NCI-H2029 treated with DMSO at 0.1 percent for 48 hours (cell line): ENCODE data around the gene SCIMP.
"Not testable (repeated sequence)": the region's sequence is repeated elsewhere in the genome, so short reads cannot be mapped to it uniquely, and the experiment has no call there.

ENCODE experiments used
- DNase-seq: peaks from one replicate; lab custom pipeline; 2025; lab: John Stamatoyannopoulos, UW

SCIMP gene

GRCh38 chr17:5237541-5238016, 2.9 kb upstream of the SCIMP start:
- peak; percentile 19 for DNase-seq

DNA sequence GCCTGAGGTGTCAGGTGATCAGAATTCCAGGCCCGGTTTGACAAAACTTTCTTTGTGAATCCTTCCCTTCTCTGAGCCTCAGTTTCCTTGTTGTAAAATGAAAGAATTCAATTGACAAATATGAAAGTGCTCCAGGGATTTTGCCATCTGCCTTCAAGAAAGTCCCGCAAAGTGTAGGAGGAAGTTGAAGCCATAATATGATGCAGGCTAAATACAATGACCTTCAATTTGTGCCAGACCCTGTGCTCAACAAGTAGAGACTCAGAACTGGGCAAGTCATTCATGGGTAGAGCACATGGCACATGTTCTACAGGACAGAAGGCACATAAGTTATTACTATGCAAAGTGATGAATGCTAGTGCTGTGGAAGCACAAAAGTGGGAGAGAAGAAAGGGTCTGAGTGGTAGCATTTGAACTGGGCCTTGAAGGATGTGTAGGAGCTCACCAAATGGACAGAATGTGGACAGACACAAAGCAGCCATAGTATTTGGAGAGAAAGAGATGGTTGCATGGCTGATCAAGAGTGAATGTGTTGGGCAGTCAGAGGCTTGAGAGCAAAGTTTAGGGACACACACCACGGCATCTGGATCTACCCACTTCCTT, 2.4 kb upstream of the SCIMP start:
- DNase-seq: no peak

- not testable (repeated sequence) for DNase-seq
These were observed 1.2 kb downstream of the SCIMP start for GRCh38 chr17:5233492-5233891.

- no peak for DNase-seq
These were observed 7.5 kb downstream of the SCIMP start for GRCh38 chr17:5226940-5227878.

DNA sequence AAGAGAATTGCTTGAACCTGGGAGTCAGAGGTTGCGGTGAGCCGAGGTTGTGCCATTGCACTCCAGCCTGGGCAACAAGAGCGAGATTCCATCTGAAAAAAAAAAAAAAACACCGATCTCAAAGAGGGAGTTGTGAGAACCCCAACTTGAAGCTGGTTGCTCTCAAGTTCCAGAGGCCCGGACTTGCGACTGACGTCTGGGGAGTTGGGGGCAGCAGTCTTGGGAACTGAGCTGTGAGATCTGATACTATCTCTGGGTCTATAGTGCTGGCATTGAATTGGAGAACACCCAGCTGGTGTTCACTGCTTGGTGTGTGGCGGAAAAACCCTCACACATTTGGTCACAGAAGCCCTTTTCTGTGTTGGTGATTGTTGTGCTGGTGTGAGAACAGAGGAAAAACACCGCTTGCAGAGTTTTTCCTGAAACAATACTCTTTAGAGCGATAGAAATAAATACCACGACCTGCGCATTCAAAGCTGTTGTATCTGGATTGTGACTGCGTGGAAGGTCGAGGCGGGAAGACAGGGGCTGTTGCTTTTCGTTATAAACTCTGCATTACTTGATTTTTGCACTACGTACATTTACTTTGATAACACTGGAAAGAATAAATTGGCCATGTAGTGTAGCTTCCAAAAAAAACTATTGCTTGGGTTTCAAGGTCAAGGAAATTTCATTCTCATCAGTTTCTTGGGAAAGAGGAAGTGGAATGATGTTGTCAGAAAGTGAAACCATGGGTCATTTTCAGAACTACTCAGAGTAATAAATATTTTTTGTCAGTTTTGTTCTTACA, 8.8 kb downstream of the SCIMP start:
- DNase-seq: no peak

DNA sequence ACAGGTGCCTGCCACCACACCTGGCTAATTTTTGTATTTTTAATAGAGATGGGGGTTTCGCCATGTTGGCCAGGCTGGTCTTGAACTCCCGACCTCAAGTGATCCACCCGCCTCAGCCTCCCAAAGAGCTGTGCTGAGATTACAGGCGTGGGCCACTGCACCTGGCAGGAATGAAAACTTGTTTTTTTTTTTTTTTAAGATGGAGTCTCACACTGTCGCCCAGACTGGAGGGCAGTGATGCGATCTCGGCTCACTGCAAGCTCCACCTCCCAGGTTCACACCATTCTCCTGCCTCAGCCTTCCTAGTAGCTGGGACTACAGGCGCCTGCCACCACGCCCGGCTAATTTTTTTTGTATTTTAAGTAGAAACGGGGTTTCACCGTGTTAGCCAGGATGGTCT, 12.7 kb downstream of the SCIMP start:
- not testable (repeated sequence) for DNase-seq

GRCh38 chr17:5220074-5220473, 14.6 kb downstream of the SCIMP start:
- no peak for DNase-seq

GRCh38 chr17:5219536-5219935, 15.1 kb downstream of the SCIMP start:
- no peak for DNase-seq

GRCh38 chr17:5217562-5217961, 17.1 kb downstream of the SCIMP start:
- not testable (repeated sequence) for DNase-seq

- no peak for DNase-seq
These were observed 23.2 kb downstream of the SCIMP start for GRCh38 chr17:5211458-5211857.

- no peak for DNase-seq
These were observed 23.9 kb downstream of the SCIMP start for GRCh38 chr17:5210614-5211252.

DNA sequence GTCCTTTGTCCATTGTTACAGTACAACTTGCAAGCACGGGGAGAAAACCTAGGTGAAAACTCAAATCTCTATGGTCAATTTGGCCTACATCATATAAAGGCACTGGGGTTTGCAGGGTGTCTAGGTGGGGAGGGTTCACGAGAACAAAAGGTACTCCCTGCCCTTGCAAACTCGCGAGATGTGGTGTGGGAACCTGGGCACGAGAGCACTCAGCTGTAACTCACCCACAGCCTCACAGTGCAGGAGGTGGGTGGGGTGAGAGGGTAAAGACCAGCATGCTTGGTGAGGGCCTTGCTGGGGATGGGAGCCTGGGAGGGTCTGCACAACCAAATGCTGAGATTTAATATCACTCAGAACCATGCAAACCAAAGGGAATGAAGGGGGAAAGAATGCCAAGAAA, 24.6 kb downstream of the SCIMP start:
- no peak for DNase-seq

GRCh38 chr17:5209396-5209795, 25.3 kb downstream of the SCIMP start:
- DNase-seq: no peak

GRCh38 chr17:5203908-5204294, 30.8 kb downstream of the SCIMP start:
- no peak for DNase-seq

- DNase-seq: no peak
These were observed 31.3 kb downstream of the SCIMP start for GRCh38 chr17:5203178-5203907.

- DNase-seq: no peak
These were observed 33.6 kb downstream of the SCIMP start for GRCh38 chr17:5201011-5201410.

GRCh38 chr17:5200360-5200759, 34.3 kb downstream of the SCIMP start:
- DNase-seq: no peak

DNA sequence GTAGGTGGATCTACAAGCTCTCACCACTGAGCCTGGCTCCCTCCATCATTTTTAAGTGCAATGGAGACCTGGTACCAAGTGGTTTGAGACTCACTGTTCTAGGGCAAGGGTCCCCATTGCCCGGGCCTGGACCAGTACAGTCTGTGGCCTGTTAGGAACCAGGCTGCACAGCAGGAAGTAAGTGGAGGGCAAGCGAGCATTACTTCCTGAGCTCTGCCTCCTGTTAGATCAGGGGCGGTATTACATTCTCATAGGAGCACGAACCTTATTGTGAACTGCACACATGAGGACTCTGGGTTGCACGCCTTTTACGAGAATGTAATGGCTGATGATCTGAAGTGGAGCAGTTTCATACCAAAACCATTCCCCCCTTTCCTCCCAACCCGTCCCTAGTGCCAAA, 36.2 kb downstream of the SCIMP start:
- DNase-seq: no peak

DNA sequence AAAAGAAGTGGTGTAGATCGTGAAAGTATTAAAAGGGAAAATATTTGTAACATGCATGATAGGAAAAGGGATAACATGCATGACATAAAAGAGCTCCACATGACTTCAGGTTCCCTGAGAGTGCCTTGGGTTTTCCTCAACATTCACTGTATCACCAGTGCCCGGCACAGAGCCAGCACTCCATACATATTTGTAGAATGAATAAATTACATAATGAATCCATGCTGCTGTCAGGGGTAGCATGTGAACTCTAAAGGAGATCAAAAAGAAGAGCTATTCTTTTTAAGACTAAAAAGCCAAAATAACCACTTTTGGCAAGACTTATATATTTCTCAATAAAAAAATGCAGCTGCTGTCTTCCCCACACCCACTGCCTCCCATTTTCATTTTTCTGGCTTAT, 40.3 kb downstream of the SCIMP start:
- no peak for DNase-seq

- DNase-seq: peak; percentile 39
These were observed 42.9 kb downstream of the SCIMP start, which contains the start of gene ZNF594 for GRCh38 chr17:5191541-5192417. TSS of gene ZNF594 (minus strand) at chr17:5191868. CDS start at chr17:5184256, 7,612 bp downstream.
